HG02840 (cell line): ENCODE results near the gene BCL3.
A peak's percentile ranks its signal among the peaks of the same experiment; 100 is the strongest.
"Not testable (repeated sequence)": the region's sequence is repeated elsewhere in the genome, so short reads cannot be mapped to it uniquely, and the experiment has no call there.

ENCODE experiments used
- ATAC-seq: cut with Tn5 transposase; IDR thresholded peaks from one replicate; pipeline ENCODE4 v1.9.1; 2021; ENCODE audit warnings: mild to moderate bottlenecking, moderate library complexity, moderate number of reproducible peaks; ENCODE audit not compliant: unreplicated experiment, low FRiP score

Gene BCL3

GRCh38 chr19:44748426-44749254, at the start of gene BCL3:
Gene BCL3, plus strand, starts transcription at chr19:44748708. Its CDS starts 83 bp downstream, at chr19:44748791.
- peak; percentile 36 for ATAC-seq

GRCh38 chr19:44700547-44700946, 48.0 kb upstream of the BCL3 start:
- ATAC-seq, result no peak

- ATAC-seq, result no peak
Measured at GRCh38 chr19:44701228-44701627, 47.3 kb upstream of the BCL3 start.

- ATAC-seq, result no peak
Measured at GRCh38 chr19:44702551-44703176, 45.8 kb upstream of the BCL3 start.

GRCh38 chr19:44703336-44704078, 45.0 kb upstream of the BCL3 start:
- ATAC-seq, result no peak

- no peak for ATAC-seq
Measured at GRCh38 chr19:44704982-44705381, 43.5 kb upstream of the BCL3 start.

- ATAC-seq, result no peak
Measured at GRCh38 chr19:44705502-44706010, 43.0 kb upstream of the BCL3 start.

- ATAC-seq, result no peak
Measured at GRCh38 chr19:44706506-44707236, 41.8 kb upstream of the BCL3 start.

GRCh38 chr19:44707794-44708193, 40.7 kb upstream of the BCL3 start:
- no peak for ATAC-seq

- no peak for ATAC-seq
Measured at GRCh38 chr19:44708940-44709339, 39.6 kb upstream of the BCL3 start.

GRCh38 chr19:44709434-44710266, 38.9 kb upstream of the BCL3 start:
- not testable (repeated sequence) for ATAC-seq

- no peak for ATAC-seq
Measured at GRCh38 chr19:44710483-44710882, 38.0 kb upstream of the BCL3 start.

- no peak for ATAC-seq
Measured at GRCh38 chr19:44712864-44713515, 35.5 kb upstream of the BCL3 start.

GRCh38 chr19:44714597-44715169, 33.8 kb upstream of the BCL3 start:
- ATAC-seq, result no peak

GRCh38 chr19:44717603-44718002, 30.9 kb upstream of the BCL3 start:
- no peak for ATAC-seq

- no peak for ATAC-seq
Measured at GRCh38 chr19:44718441-44719261, 29.9 kb upstream of the BCL3 start.

GRCh38 chr19:44719262-44719701, 29.2 kb upstream of the BCL3 start:
- no peak for ATAC-seq

GRCh38 chr19:44720396-44720795, 28.1 kb upstream of the BCL3 start:
- ATAC-seq, result not testable (repeated sequence)
